ENCODE measurements around the gene PUSL1.

GRCh38 chr1:1331068-1331965, 22.9 kb downstream of the PUSL1 start, which contains the start of gene TAS1R3:
- TF ChIP-seq, protein P1, sequence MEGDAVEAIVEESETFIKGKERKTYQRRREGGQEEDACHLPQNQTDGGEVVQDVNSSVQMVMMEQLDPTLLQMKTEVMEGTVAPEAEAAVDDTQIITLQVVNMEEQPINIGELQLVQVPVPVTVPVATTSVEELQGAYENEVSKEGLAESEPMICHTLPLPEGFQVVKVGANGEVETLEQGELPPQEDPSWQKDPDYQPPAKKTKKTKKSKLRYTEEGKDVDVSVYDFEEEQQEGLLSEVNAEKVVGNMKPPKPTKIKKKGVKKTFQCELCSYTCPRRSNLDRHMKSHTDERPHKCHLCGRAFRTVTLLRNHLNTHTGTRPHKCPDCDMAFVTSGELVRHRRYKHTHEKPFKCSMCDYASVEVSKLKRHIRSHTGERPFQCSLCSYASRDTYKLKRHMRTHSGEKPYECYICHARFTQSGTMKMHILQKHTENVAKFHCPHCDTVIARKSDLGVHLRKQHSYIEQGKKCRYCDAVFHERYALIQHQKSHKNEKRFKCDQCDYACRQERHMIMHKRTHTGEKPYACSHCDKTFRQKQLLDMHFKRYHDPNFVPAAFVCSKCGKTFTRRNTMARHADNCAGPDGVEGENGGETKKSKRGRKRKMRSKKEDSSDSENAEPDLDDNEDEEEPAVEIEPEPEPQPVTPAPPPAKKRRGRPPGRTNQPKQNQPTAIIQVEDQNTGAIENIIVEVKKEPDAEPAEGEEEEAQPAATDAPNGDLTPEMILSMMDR (conservative IDR thresholded peaks at IDR 0.05; ENCODE audit: low read depth in 2 of 2) = no peak
- TF ChIP-seq EZH2 (IDR thresholded peaks at IDR 0.05; ENCODE audit: low read depth, unreplicated experiment) = no peak
- TF ChIP-seq, protein P2, sequence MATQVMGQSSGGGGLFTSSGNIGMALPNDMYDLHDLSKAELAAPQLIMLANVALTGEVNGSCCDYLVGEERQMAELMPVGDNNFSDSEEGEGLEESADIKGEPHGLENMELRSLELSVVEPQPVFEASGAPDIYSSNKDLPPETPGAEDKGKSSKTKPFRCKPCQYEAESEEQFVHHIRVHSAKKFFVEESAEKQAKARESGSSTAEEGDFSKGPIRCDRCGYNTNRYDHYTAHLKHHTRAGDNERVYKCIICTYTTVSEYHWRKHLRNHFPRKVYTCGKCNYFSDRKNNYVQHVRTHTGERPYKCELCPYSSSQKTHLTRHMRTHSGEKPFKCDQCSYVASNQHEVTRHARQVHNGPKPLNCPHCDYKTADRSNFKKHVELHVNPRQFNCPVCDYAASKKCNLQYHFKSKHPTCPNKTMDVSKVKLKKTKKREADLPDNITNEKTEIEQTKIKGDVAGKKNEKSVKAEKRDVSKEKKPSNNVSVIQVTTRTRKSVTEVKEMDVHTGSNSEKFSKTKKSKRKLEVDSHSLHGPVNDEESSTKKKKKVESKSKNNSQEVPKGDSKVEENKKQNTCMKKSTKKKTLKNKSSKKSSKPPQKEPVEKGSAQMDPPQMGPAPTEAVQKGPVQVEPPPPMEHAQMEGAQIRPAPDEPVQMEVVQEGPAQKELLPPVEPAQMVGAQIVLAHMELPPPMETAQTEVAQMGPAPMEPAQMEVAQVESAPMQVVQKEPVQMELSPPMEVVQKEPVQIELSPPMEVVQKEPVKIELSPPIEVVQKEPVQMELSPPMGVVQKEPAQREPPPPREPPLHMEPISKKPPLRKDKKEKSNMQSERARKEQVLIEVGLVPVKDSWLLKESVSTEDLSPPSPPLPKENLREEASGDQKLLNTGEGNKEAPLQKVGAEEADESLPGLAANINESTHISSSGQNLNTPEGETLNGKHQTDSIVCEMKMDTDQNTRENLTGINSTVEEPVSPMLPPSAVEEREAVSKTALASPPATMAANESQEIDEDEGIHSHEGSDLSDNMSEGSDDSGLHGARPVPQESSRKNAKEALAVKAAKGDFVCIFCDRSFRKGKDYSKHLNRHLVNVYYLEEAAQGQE (IDR thresholded peaks at IDR 0.05; ENCODE audit: unreplicated experiment) = no peak
- no peak for TF ChIP-seq STAT1 (IDR thresholded peaks at IDR 0.05; ENCODE audit: unreplicated experiment)
- TF ChIP-seq JUNB (IDR thresholded peaks at IDR 0.05; ENCODE audit: unreplicated experiment) = no peak
- TF ChIP-seq NANOG (IDR thresholded peaks at IDR 0.05; ENCODE audit: borderline replicate concordance) = no peak
- TF ChIP-seq POLR2AphosphoS5 (IDR thresholded peaks at IDR 0.05; ENCODE audit: low read depth) = no peak
- TF ChIP-seq EZH2phosphoT487 (IDR thresholded peaks at IDR 0.05; ENCODE audit: unreplicated experiment) = no peak
- TF ChIP-seq, protein P3, sequence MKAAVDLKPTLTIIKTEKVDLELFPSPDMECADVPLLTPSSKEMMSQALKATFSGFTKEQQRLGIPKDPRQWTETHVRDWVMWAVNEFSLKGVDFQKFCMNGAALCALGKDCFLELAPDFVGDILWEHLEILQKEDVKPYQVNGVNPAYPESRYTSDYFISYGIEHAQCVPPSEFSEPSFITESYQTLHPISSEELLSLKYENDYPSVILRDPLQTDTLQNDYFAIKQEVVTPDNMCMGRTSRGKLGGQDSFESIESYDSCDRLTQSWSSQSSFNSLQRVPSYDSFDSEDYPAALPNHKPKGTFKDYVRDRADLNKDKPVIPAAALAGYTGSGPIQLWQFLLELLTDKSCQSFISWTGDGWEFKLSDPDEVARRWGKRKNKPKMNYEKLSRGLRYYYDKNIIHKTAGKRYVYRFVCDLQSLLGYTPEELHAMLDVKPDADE (IDR thresholded peaks at IDR 0.05) = no peak
- TF ChIP-seq CREB1 (CRISPR knock-in tag; IDR thresholded peaks at IDR 0.05; ENCODE audit: low read depth) = no peak
- TF ChIP-seq ZNF114 (CRISPR knock-in tag; IDR thresholded peaks at IDR 0.05) = no peak

Measured in GM23338 (cell line).